HepG2 (cell line): Measurements from ENCODE around the gene LSM8. TPM values are rescaled to one million over a fixed set of nuclear protein-coding genes. Genes with fewer than 3 reads are reported as not detected.

Experiments used
- ATAC-seq: fragments of 200-7000 bp; cut with Tn5 transposase; 3 replicates; pipeline ENCODE4 v1.9.1; 2020; ENCODE audit warnings: mild to moderate bottlenecking, moderate library complexity
- BruUV-seq: library from RNA; stranded (reverse); fragments of 400-500 nt; replicated peaks from 2 replicates; lab custom pipeline; 2021; lab: Mats Ljungman, UMichigan
- CTCF ChIA-PET: fragments of 300-600 bp; formaldehyde crosslinking; extraction: SDS; loops from one replicate; lab custom pipeline; 2021; ENCODE audit warnings: low total read pairs, inconsistent platforms, low intra/inter-chr PET ratio; lab: Yijun Ruan, JAX
- POLR2A ChIA-PET: fragments of 350-600 bp; sonication (Branson Sonifier 250); formaldehyde crosslinking; loops from one replicate; lab custom pipeline; 2020; ENCODE audit warnings: antibody characterized with exemption, inconsistent platforms; lab: Yijun Ruan, JAX
- DNase-seq: peaks from one replicate; pipeline ENCODE4 v3.0.0-alpha.2; 2015; ENCODE audit warnings: low spot score
- FAIRE-seq: peaks from 3 replicates; lab custom pipeline; 2011; peaks lifted over from hg19 to GRCh38; lab: Jason Lieb, UNC
- H2AFZ ChIP-seq: one replicate; pipeline ENCODE4 v1.6.1; 2011; ENCODE audit warnings: low read length, inconsistent platforms
- H3K27ac ChIP-seq: fragments of 300-600 bp; 3 replicates; pipeline ENCODE4 v1.8.0; 2011; ENCODE audit warnings: mixed run types, mild to moderate bottlenecking, mixed read lengths, low read length, inconsistent platforms; ENCODE audit not compliant: insufficient read depth; ENCODE audit errors: extremely low read length
- H3K27me3 ChIP-seq, 2 experiments: fragments of 200-600 bp in 1 of 2; 2 replicates in 1 of 2; 3 replicates in 1 of 2; pipeline versions ENCODE4 v1.6.0 to v1.8.0; 2011; ENCODE audit warnings: low read length in 2 of 2, mild to moderate bottlenecking in 2 of 2, moderate library complexity in 2 of 2, inconsistent platforms in 1 of 2; ENCODE audit not compliant: insufficient read depth in 2 of 2, control insufficient read depth in 1 of 2
- H3K36me3 ChIP-seq, 2 experiments: fragments of 200-600 bp in 1 of 2; replicated peaks in 1 of 2; 2 replicates in 1 of 2; 3 replicates in 1 of 2; pipeline versions ENCODE4 v1.5.1 to v1.8.0; 2011; ENCODE audit warnings: low read length in 2 of 2, inconsistent platforms in 1 of 2; ENCODE audit not compliant: insufficient read depth in 2 of 2, control insufficient read depth in 1 of 2
- H3K4me1 ChIP-seq: 2 replicates; pipeline ENCODE4 v1.5.1; 2012; ENCODE audit warnings: low read length, inconsistent platforms; ENCODE audit not compliant: insufficient read depth
- H3K4me2 ChIP-seq: 2 replicates; pipeline ENCODE4 v1.6.0; 2011; ENCODE audit warnings: low read depth, low read length, inconsistent platforms
- H3K4me3 ChIP-seq, 3 experiments: fragments of 200-600 bp in 1 of 3; sonication (generic), shearing (Covaris generic) in 1 of 3; replicated peaks in 1 of 3; 2 replicates each; pipeline ENCODE4 v1.5.1; 2011 to 2016; ENCODE audit warnings: low read length in 3 of 3, inconsistent platforms in 2 of 3, low read depth in 2 of 3, mild to moderate bottlenecking in 2 of 3, control low read depth in 1 of 3, mixed read lengths in 1 of 3; ENCODE audit not compliant: insufficient read depth in 1 of 3
- H3K79me2 ChIP-seq: one replicate; pipeline ENCODE4 v1.6.1; 2011; ENCODE audit warnings: low read length, inconsistent platforms; ENCODE audit not compliant: insufficient read depth
- H3K9ac ChIP-seq: 2 replicates; pipeline ENCODE4 v1.6.0; 2011; ENCODE audit warnings: mild to moderate bottlenecking, low read depth, low read length, inconsistent platforms; ENCODE audit not compliant: insufficient read depth
- H3K9me3 ChIP-seq: 2 replicates; pipeline ENCODE4 v1.5.1; 2012; ENCODE audit warnings: mild to moderate bottlenecking, low read length
- H4K20me1 ChIP-seq: 2 replicates; pipeline ENCODE4 v1.6.0; 2011; ENCODE audit warnings: inconsistent platforms, mild to moderate bottlenecking, low read length, moderate library complexity; ENCODE audit not compliant: insufficient read depth
- ATRX ChIP-seq: sonication (generic); formaldehyde crosslinking; IDR thresholded peaks from 2 replicates; pipeline ENCODE4 v1.4.0; 2020; ENCODE audit warnings: missing genetic modification reagents, borderline replicate concordance
- NFKBIZ ChIP-seq: IDR thresholded peaks from 2 replicates; pipeline ENCODE4 v1.6.1; 2018; ENCODE audit warnings: missing genetic modification reagents, missing compliant biosample characterization
- POLR2G ChIP-seq: fragments of 200-400 bp; formaldehyde crosslinking; IDR thresholded peaks from 2 replicates; pipeline ENCODE4 v1.6.1; 2018; ENCODE audit warnings: mild to moderate bottlenecking, low read depth, low read length, moderate library complexity
- RAD21 ChIP-seq: fragments of 450-650 bp; formaldehyde crosslinking; IDR thresholded peaks from 2 replicates; pipeline ENCODE4 v1.5.0; 2020; ENCODE audit warnings: mild to moderate bottlenecking
- ZNF260 ChIP-seq: sonication (generic); formaldehyde crosslinking; IDR thresholded peaks from 2 replicates; pipeline ENCODE4 v1.4.0; 2020; ENCODE audit warnings: missing genetic modification reagents, low read depth, mild to moderate bottlenecking, borderline replicate concordance
- WGBS: methylation state at CpG from one replicate; pipeline ENCODE4 v1.1.6; 2017; ENCODE audit warnings: low lambda C conversion rate; 5-methylcytosine and 5-hydroxymethylcytosine counted together
- in situ Hi-C: cut with HindIII; loops from 2 replicates; pipeline ENCODE4 v1.10.0; 2017; ENCODE audit warnings: low pct_unique_long_range_greater_than_20kb; ENCODE audit not compliant: extremely low pct_ligation_motif_present
- intact Hi-C: fragments of 100-400 bp; cut with micrococcal nuclease; formaldehyde crosslinking; loops from one replicate; pipeline ENCODE4 v1.10.0; 2022; ENCODE audit not compliant: unreplicated experiment
- polyA plus RNA-seq, 8 experiments: library from polyadenylated mRNA; depleted of rRNA in 3 of 8; stranded (reverse) in 7 of 8; unstranded in 1 of 8; fragments of >200 nt; fragmentation: Illumina TruSeq in 4 of 8; extraction: Trizol in 4 of 8; gene quantifications; 2 replicates each; pipeline versions ENCODE4 v1.2.1 to v1.2.3, GENCODE V29; 2011 to 2016; ENCODE audit warnings: low read depth in 4 of 8, missing spikeins in 1 of 8, mixed read lengths in 1 of 8; ENCODE audit not compliant: insufficient read depth in 1 of 8
- total RNA-seq, 5 experiments: library from RNA; depleted of rRNA; stranded (reverse); fragments of >200 nt; fragmentation: Illumina TruSeq; extraction: Trizol; gene quantifications; 2 replicates each; pipeline ENCODE4 v1.2.3, GENCODE V29; 2016; ENCODE audit warnings: low read depth in 1 of 5
- TF ChIP-seq, protein P1 (sequence below), 2 experiments: sonication (generic) in 1 of 2; formaldehyde crosslinking in 1 of 2; IDR thresholded peaks; 2 replicates each; pipeline versions ENCODE4 v1.6.1 to v1.9.0; 2014 to 2022; ENCODE audit warnings: antibody characterized with exemption in 1 of 2, borderline replicate concordance in 1 of 2, inconsistent platforms in 1 of 2, low read depth in 1 of 2, missing genetic modification reagents in 1 of 2
- TF ChIP-seq, protein P2 (sequence below): IDR thresholded peaks from 2 replicates; pipeline ENCODE4 v1.6.1; 2016; ENCODE audit warnings: missing genetic modification reagents, missing compliant biosample characterization

Gene LSM8
- total and polyA plus RNA-seq, 2 of the 13 experiments (the other 11 are each of a cell fraction or from before 2014, with no cell fraction given) = 44.3 to 67.3 TPM

DNA sequence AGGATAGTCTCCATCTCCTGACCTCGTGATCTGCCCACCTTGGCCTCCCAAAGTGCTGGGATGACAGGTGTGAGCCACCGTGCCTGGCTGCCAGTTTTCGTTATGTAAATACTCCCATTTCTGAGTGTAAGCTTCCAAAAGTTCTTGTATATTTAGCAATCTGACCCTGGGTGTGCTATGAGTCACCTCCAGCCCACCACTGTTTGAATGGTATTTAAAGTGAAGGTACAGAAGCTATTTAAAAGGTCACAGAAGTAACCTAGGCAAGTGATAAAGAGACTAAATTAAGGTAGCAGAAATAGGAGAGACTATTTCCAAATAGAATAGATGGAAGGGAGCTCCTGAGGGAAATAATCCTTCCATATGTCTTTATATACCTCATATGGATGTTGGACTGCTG, 36.6 kb downstream of the LSM8 start (continued):
- TF ChIP-seq, protein P1, sequence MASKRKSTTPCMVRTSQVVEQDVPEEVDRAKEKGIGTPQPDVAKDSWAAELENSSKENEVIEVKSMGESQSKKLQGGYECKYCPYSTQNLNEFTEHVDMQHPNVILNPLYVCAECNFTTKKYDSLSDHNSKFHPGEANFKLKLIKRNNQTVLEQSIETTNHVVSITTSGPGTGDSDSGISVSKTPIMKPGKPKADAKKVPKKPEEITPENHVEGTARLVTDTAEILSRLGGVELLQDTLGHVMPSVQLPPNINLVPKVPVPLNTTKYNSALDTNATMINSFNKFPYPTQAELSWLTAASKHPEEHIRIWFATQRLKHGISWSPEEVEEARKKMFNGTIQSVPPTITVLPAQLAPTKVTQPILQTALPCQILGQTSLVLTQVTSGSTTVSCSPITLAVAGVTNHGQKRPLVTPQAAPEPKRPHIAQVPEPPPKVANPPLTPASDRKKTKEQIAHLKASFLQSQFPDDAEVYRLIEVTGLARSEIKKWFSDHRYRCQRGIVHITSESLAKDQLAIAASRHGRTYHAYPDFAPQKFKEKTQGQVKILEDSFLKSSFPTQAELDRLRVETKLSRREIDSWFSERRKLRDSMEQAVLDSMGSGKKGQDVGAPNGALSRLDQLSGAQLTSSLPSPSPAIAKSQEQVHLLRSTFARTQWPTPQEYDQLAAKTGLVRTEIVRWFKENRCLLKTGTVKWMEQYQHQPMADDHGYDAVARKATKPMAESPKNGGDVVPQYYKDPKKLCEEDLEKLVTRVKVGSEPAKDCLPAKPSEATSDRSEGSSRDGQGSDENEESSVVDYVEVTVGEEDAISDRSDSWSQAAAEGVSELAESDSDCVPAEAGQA (IDR thresholded peaks at IDR 0.05; ENCODE audit: low read depth) = no peak
- TF ChIP-seq, protein P1 (CRISPR knock-in tag; IDR thresholded peaks at IDR 0.05; ENCODE audit: borderline replicate concordance) = no peak
- TF ChIP-seq ZNF260 (no peak), ATRX (no peak), POLR2G (no peak)

DNA sequence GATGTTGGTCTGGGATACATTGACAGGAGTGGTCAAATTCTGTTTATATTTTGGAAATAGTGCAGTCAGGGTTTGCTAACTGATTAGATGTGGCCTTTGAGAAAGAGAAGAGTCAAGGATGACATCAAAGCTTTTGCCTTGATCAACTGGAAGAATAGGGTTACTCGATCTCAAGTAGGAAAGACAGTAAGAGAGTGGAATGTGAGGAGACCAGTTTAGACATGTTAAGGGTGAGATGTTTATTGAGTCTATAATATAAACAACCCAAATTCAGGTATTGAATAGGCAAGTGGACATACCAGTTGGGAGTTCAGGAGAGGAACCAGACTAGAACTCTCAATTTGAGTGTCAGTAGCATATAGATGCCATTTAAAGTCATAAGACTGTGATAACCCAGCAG, 38.6 kb downstream of the LSM8 start:
- no peak overlapping the region for H3K27ac ChIP-seq
- H3K27me3 ChIP-seq = no peaks in the 10 kb centered on the region
- no peaks in the 10 kb centered on the region for H3K79me2 ChIP-seq
- DNase-seq (no peak), FAIRE-seq (no peak), ATAC-seq (no peak)
- no peak overlapping the region for H3K4me3 ChIP-seq
- ChIA-PET CTCF (no interaction called here), POLR2A (no interaction called here)
- no peaks in the 10 kb centered on the region for H3K9me3 ChIP-seq
- in situ Hi-C loops (no loop called here), intact Hi-C loops (no loop called here)
- H2AFZ ChIP-seq = no peak overlapping the region
- no peaks in the 10 kb centered on the region for H4K20me1 ChIP-seq
- no peaks in the 10 kb centered on the region for H3K4me1 ChIP-seq
- TF ChIP-seq NFKBIZ (CRISPR knock-in tag) = no peak
- TF ChIP-seq, protein P2, sequence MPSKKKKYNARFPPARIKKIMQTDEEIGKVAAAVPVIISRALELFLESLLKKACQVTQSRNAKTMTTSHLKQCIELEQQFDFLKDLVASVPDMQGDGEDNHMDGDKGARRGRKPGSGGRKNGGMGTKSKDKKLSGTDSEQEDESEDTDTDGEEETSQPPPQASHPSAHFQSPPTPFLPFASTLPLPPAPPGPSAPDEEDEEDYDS (CRISPR knock-in tag) = no peak
- no peak for TF ChIP-seq RAD21 (CRISPR knock-in tag)
- BruUV-seq = no TSS peak
- no peak overlapping the region for H3K9ac ChIP-seq
- H3K36me3 ChIP-seq = no peaks in the 10 kb centered on the region
- 24% methylated on average over 1 of the region's 1 CpG for WGBS
- H3K4me2 ChIP-seq = no peak overlapping the region
